GM19455 (cell line): ENCODE data around the gene MLST8.
A peak's percentile ranks its signal among the peaks of the same experiment; 100 is the strongest.

Experiments
- ATAC-seq: cut with Tn5 transposase; IDR thresholded peaks from one replicate; pipeline ENCODE4 v1.9.1; 2021; ENCODE audit not compliant: unreplicated experiment

The MLST8 gene

GRCh38 chr16:2205104-2205966, at the start of gene MLST8:
Gene MLST8, plus strand, starts transcription at chr16:2205454. Its CDS starts 632 bp downstream, at chr16:2206086.
- ATAC-seq: peak; percentile 63

GRCh38 chr16:2155977-2156848, 49.0 kb upstream of the MLST8 start:
- ATAC-seq: no peak

GRCh38 chr16:2156849-2157224, 48.4 kb upstream of the MLST8 start:
- ATAC-seq: no peak

- ATAC-seq: no peak
These were observed 47.6 kb upstream of the MLST8 start for GRCh38 chr16:2157480-2158261.

GRCh38 chr16:2158262-2158638, 47.0 kb upstream of the MLST8 start:
- ATAC-seq: no peak

GRCh38 chr16:2159175-2159838, 45.9 kb upstream of the MLST8 start:
- ATAC-seq: no peak

- ATAC-seq: no peak
These were observed 44.2 kb upstream of the MLST8 start for GRCh38 chr16:2160915-2161551.

GRCh38 chr16:2161911-2162310, 43.3 kb upstream of the MLST8 start:
- ATAC-seq: no peak

GRCh38 chr16:2162676-2163118, 42.6 kb upstream of the MLST8 start:
- no peak for ATAC-seq

GRCh38 chr16:2163211-2163881, 41.9 kb upstream of the MLST8 start:
- ATAC-seq: no peak

GRCh38 chr16:2165861-2166260, 39.4 kb upstream of the MLST8 start:
- no peak for ATAC-seq

- no peak for ATAC-seq
These were observed 38.8 kb upstream of the MLST8 start for GRCh38 chr16:2166263-2167067.

GRCh38 chr16:2167068-2167638, 38.1 kb upstream of the MLST8 start:
- no peak for ATAC-seq

- no peak for ATAC-seq
These were observed 35.2 kb upstream of the MLST8 start for GRCh38 chr16:2170080-2170479.

- no peak for ATAC-seq
These were observed 34.4 kb upstream of the MLST8 start for GRCh38 chr16:2170587-2171435.

GRCh38 chr16:2171601-2172178, 33.6 kb upstream of the MLST8 start:
- no peak for ATAC-seq

GRCh38 chr16:2172688-2173335, 32.4 kb upstream of the MLST8 start:
- no peak for ATAC-seq
